Progenitor cell of endocrine pancreas (in vitro differentiated cells): ENCODE results near the gene LRRC75A. TPM values are rescaled to one million over a fixed set of nuclear protein-coding genes. Genes with fewer than 3 reads are reported as not detected.

ENCODE experiments used
- DNase-seq: peaks from one replicate; pipeline ENCODE4 v3.0.0; 2021; ENCODE audit warnings: low spot score; ENCODE audit not compliant: unreplicated experiment
- H3K27ac Mint-ChIP-seq: 2 replicates; pipeline ENCODE4 v1.8.0; 2021; ENCODE audit warnings: mild to moderate bottlenecking, moderate library complexity, mixed read lengths
- H3K27me3 Mint-ChIP-seq: 2 replicates; pipeline ENCODE4 v1.8.0; 2021; ENCODE audit warnings: mixed read lengths
- H3K36me3 Mint-ChIP-seq: 2 replicates; pipeline ENCODE4 v1.8.0; 2022; ENCODE audit warnings: mixed read lengths; ENCODE audit not compliant: insufficient read depth
- H3K4me1 Mint-ChIP-seq: 2 replicates; pipeline ENCODE4 v1.8.0; 2021; ENCODE audit warnings: low read depth, mixed read lengths
- H3K4me3 Mint-ChIP-seq: 2 replicates; pipeline ENCODE4 v1.8.0; 2021; ENCODE audit warnings: low read depth, mild to moderate bottlenecking, moderate library complexity, mixed read lengths
- H3K9me3 Mint-ChIP-seq: 2 replicates; pipeline ENCODE4 v1.8.0; 2021; ENCODE audit warnings: low read depth, mixed read lengths
- CTCF ChIP-seq: fragments of 200-600 bp; sonication (generic); IDR thresholded peaks from one replicate; pipeline ENCODE4 v1.5.0; 2021; ENCODE audit warnings: antibody characterized with exemption, mild to moderate bottlenecking; ENCODE audit not compliant: unreplicated experiment
- total RNA-seq: library from RNA; stranded (reverse); gene quantifications from 2 replicates; pipeline ENCODE4 v1.2.1, GENCODE V29; 2021

The LRRC75A gene
- total RNA-seq, 1 donor from 2014 or later, result 9.7 TPM

GRCh38 chr17:16463358-16464302 is 28.4 kb downstream of the LRRC75A start:
- H3K4me1 Mint-ChIP-seq, result peaks cover 9% of the 10 kb centered on the region
- no peak for DNase-seq
- peak; percentile 15 for TF ChIP-seq CTCF
- no peak overlapping the region for H3K4me3 Mint-ChIP-seq
- H3K27me3 Mint-ChIP-seq, result no peaks in the 10 kb centered on the region
- peaks cover 2% of the 10 kb centered on the region for H3K36me3 Mint-ChIP-seq
- no peak overlapping the region for H3K27ac Mint-ChIP-seq
- H3K9me3 Mint-ChIP-seq, result no peaks in the 10 kb centered on the region

- peaks cover 2% of the 10 kb centered on the region for H3K36me3 Mint-ChIP-seq
- H3K27ac Mint-ChIP-seq, result no peak overlapping the region
- H3K27me3 Mint-ChIP-seq, result no peaks in the 10 kb centered on the region
- H3K4me1 Mint-ChIP-seq, result peaks cover 7% of the 10 kb centered on the region
- DNase-seq, result no peak
- no peak for TF ChIP-seq CTCF
- H3K9me3 Mint-ChIP-seq, result no peaks in the 10 kb centered on the region
- no peak overlapping the region for H3K4me3 Mint-ChIP-seq
Observed at GRCh38 chr17:16462070-16462864, 29.7 kb downstream of the LRRC75A start.

GRCh38 chr17:16461606-16461866 is 30.5 kb downstream of the LRRC75A start:
- Mint-ChIP-seq H3K4me1 (peaks cover 7% of the 10 kb centered on the region), H3K27ac (no peak overlapping the region)

GRCh38 chr17:16460796-16461605 is 31.0 kb downstream of the LRRC75A start:
- Mint-ChIP-seq H3K4me1 (peaks cover 7% of the 10 kb centered on the region), H3K27me3 (no peaks in the 10 kb centered on the region)

More at GRCh38 chr17:16461606-16461866, 30.5 kb downstream of the LRRC75A start:
- Mint-ChIP-seq H3K4me3 (no peak overlapping the region), H3K27me3 (no peaks in the 10 kb centered on the region), H3K36me3 (peaks cover 2% of the 10 kb centered on the region), H3K9me3 (no peaks in the 10 kb centered on the region)
- no peak for DNase-seq
- no peak for TF ChIP-seq CTCF

More at GRCh38 chr17:16460796-16461605, 31.0 kb downstream of the LRRC75A start:
- H3K4me3 Mint-ChIP-seq, result no peak overlapping the region
- H3K36me3 Mint-ChIP-seq, result peaks cover 2% of the 10 kb centered on the region
- no peaks in the 10 kb centered on the region for H3K9me3 Mint-ChIP-seq
- DNase-seq, result no peak
- no peak for TF ChIP-seq CTCF
- H3K27ac Mint-ChIP-seq, result peak overlapping the region; percentile 49
